Activated T-helper 2 cell treated with anti-CD3 and anti-CD28 coated beads, Interferon-gamma antibody, Interleukin-2, Interleukin-4, amounts not matched to agents 10 μg/mL and 5 μg/mL and 100 μg/mL, durations not matched to agents 14 hours and 24 hours and 36 hours (primary cell): ENCODE data around the gene ITGA2. TPM values are rescaled to one million over a fixed set of nuclear protein-coding genes. Genes with fewer than 3 reads are reported as not detected.

Experiments
- DNase-seq: peaks from one replicate; pipeline ENCODE4 v3.0.0; 2021; ENCODE audit warnings: low spot score
- H3K27ac Mint-ChIP-seq: one replicate; pipeline ENCODE4 v1.8.0; 2021; ENCODE audit warnings: mixed read lengths
- H3K27me3 Mint-ChIP-seq: one replicate; pipeline ENCODE4 v1.8.0; 2021; ENCODE audit warnings: low read depth, mixed read lengths
- H3K36me3 Mint-ChIP-seq: one replicate; pipeline ENCODE4 v1.8.0; 2021; ENCODE audit warnings: low read depth, mixed read lengths
- H3K4me1 Mint-ChIP-seq: one replicate; pipeline ENCODE4 v1.8.0; 2021; ENCODE audit warnings: low read depth, mixed read lengths
- H3K4me3 Mint-ChIP-seq: one replicate; pipeline ENCODE4 v1.8.0; 2021; ENCODE audit warnings: low read depth, mild to moderate bottlenecking, moderate library complexity, mixed read lengths
- H3K9me3 Mint-ChIP-seq: one replicate; pipeline ENCODE4 v1.8.0; 2021; ENCODE audit warnings: mixed read lengths
- intact Hi-C: fragments of 100-400 bp; cut with micrococcal nuclease; formaldehyde crosslinking; loops from one replicate; pipeline ENCODE4 v1.15.1; 2023
- total RNA-seq: library from RNA; stranded (reverse); gene quantifications from 2 replicates; pipeline ENCODE4 v1.2.3, GENCODE V29; 2022

Gene ITGA2
- total RNA-seq, 1 donor from 2014 or later: 1.4 TPM

DNA sequence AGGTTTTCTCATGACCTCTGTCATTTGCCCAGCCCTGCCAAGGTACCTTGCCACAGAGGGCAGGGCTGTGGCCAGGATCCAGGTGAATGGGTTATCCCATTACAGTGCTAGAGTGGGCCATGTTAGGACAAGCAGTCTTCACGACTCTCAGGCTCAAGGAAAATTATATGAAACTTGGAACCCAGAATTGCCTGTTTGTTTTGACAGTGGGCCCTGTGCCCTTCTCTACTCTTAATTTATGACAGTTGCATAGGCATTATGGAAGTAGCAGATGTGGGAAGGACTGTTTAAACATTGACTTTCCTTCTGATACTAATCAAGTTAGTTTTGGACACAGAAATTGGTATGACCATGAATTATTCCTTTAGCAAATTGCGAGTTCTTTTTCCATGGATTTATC is 41.7 kb downstream of the ITGA2 start:
- DNase-seq: no peak
- Mint-ChIP-seq H3K9me3 (no peaks in the 10 kb centered on the region), H3K27me3 (peaks cover 6% of the 10 kb centered on the region), H3K36me3 (peaks cover 11% of the 10 kb centered on the region), H3K27ac (no peak overlapping the region), H3K4me1 (peaks cover 49% of the 10 kb centered on the region), H3K4me3 (no peak overlapping the region)
- intact Hi-C loops: loop anchor here (1.0 to 5.0 kb wide), 5 partner anchors 10 to 59 kb away; partner anchors contain the start of gene ITGA2

DNA sequence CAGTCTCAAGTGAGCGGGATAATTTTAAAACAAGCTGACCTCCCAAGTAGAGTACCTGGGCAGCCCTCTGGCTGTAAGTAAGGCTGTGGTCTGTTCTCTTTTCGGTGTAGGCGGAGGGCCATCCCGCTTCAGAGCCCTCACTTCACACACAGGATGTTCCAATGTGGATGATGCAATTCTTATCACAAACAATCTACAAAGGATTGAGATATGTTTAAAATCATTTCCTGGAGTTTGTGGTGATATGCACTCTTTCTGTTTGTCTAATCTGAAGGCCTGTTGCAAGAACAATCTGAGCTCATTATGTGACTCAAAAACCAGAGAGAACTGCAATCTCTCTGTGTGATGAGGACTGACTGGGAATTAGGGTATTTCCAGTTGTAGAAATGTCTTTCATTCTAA is 42.5 kb downstream of the ITGA2 start:
- Mint-ChIP-seq H3K27me3 (peaks cover 6% of the 10 kb centered on the region), H3K27ac (peak overlapping the region; percentile 56), H3K4me1 (peaks cover 57% of the 10 kb centered on the region), H3K4me3 (no peak overlapping the region), H3K36me3 (peaks cover 11% of the 10 kb centered on the region), H3K9me3 (no peaks in the 10 kb centered on the region)
- intact Hi-C loops: loop anchor here (1.0 to 5.0 kb wide), 5 partner anchors 10 to 59 kb away; partner anchors contain the start of gene ITGA2
- peak; percentile 50 for DNase-seq

DNA sequence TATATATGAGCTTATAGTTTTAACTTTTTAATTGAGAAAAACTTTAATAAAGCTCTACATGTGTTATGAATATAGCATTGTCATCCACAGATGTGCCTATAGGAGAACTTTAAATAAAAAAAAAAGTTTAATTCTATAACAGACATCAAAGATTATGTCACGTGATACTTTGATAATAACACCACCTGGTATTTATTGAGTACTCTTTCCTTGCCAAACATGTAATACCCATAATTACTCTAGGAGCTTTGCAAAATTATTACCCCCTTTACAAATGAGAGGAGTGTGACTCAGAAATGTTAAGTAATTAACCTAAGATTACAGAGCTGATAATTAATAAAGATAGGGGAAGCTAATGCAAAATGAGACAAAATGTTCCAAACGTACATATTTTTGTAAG is 43.0 kb downstream of the ITGA2 start:
- Mint-ChIP-seq H3K9me3 (no peaks in the 10 kb centered on the region), H3K36me3 (peaks cover 11% of the 10 kb centered on the region), H3K4me3 (no peak overlapping the region), H3K27ac (no peak overlapping the region), H3K27me3 (peaks cover 6% of the 10 kb centered on the region), H3K4me1 (peaks cover 59% of the 10 kb centered on the region)
- DNase-seq: no peak
- intact Hi-C loops: loop anchor here (5.0 kb wide), 1 partner anchor 35 kb away; no protein-coding TSS in a partner anchor

DNA sequence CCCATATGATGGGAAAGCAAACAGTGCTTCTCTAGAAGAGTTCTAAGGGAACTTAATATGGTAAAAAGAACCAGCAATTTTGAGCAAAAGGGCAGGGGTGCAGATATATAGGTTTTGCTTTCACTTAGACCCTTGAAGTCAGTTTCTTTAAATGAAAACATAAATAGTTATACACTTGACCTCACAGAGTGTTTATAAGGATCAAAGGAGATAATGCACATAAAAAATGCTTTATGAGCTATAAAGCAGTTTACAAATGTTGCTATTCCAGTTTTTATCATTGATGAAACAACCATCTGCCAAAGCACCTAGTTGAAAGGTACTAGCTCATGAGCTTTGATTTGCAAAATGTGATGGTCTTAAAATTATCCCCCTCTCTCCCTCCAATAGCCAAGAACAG is 45.7 kb downstream of the ITGA2 start:
- intact Hi-C loops: loop anchor here (5.0 kb wide), 1 partner anchor 32 kb away; no protein-coding TSS in a partner anchor
- Mint-ChIP-seq H3K27ac (no peak overlapping the region), H3K27me3 (no peaks in the 10 kb centered on the region), H3K9me3 (no peaks in the 10 kb centered on the region), H3K4me1 (peaks cover 64% of the 10 kb centered on the region), H3K4me3 (no peak overlapping the region), H3K36me3 (peaks cover 12% of the 10 kb centered on the region)
- DNase-seq: no peak

DNA sequence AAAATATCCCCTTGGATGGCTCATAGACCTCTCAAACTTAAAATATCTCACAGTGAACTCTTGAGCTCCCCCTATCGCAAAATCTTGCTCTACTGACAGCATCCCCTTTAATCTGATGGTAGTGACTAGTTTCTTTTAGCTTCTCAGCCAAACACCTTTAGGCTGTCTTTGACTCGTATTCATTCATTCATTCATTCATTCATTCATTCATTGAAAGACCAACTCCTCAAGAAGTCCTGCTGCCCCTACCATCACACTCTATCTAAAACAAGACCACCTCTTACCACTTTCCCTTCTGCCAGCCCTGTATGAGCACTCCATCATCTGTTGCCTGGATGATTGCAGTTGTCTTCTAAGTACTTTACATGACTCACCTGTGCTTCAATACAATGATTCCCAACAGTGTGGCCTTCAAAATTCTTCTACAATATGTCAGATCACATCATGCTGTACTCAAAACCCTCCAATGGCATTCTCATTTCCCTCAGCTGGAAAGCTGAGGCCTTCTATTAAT is 46.8 kb downstream of the ITGA2 start:
- H3K36me3 Mint-ChIP-seq: peaks cover 12% of the 10 kb centered on the region
- no peak overlapping the region for H3K27ac Mint-ChIP-seq
- peaks cover 66% of the 10 kb centered on the region for H3K4me1 Mint-ChIP-seq
- H3K9me3 Mint-ChIP-seq: no peaks in the 10 kb centered on the region
- DNase-seq: no peak
- H3K27me3 Mint-ChIP-seq: no peaks in the 10 kb centered on the region
- no peak overlapping the region for H3K4me3 Mint-ChIP-seq
- intact Hi-C loops: no loop called here

DNA sequence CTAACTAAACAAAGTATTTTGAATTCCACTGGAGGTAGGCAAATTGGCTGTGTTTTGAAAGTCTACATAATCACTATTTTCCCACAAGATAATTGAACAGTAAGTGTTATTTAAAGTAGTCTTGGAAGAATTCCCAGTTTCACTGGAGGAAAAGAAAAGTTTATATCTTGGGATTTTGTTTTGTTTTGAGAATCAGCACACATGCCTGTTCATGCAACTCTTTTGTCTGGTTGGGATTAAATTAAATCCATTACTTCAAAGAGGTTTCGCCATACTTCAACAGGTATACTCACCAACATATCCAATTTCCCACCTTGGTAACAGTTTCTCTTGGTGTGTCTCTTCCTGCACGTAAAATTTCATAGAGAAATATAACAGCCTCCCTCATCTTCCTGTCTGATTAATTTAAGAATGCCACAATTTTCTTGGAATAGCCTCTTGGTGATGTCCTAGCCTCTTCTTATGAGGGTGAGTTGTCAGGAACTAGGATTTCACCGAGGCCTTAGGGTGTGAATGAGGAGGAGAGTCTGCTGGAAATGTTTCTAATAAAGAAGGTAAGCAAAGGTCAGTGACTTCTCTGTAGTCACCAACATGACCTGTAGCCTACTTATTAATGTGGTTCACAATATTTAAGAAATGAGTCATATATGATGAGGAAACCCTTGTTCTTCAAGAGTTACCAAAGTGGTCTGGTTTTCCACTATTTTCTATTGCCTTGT is 48.1 kb downstream of the ITGA2 start:
- intact Hi-C loops: no loop called here
- Mint-ChIP-seq H3K9me3 (no peaks in the 10 kb centered on the region), H3K27ac (no peak overlapping the region), H3K27me3 (no peaks in the 10 kb centered on the region), H3K4me1 (peaks cover 65% of the 10 kb centered on the region), H3K4me3 (no peak overlapping the region), H3K36me3 (peaks cover 12% of the 10 kb centered on the region)
- no peak for DNase-seq

DNA sequence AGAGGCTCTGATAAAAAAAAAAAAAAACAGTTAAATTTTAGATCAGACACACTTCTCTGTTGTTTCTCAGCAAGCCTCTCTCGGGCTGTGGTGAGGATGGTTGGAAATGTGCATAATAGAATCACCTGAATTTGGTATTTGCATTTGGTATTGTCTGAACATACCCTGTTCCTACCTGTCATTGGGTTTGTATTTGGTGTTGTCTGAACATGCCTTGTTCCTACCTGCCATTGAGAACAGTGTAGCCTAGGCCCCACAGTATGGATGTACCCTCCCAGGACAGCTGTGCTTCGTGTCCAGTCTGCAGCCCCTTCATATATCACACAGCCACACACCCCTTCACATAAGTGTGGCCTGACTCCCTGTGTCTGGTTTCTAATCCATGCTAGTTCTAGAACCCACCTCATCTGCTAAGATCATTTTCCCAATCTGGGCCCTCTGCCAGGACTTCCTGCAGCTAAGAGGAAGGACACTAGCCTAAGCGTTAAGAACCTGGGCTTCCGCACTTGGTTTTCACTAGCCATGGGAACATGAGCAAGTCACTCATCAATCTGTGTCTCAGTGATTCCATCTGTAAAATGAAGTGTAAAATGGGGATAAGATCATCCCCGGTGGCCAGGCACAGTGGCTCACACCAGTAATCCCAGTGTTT is 49.2 kb downstream of the ITGA2 start:
- Mint-ChIP-seq H3K27ac (no peak overlapping the region), H3K9me3 (no peaks in the 10 kb centered on the region), H3K36me3 (peaks cover 16% of the 10 kb centered on the region), H3K4me3 (no peak overlapping the region), H3K27me3 (no peaks in the 10 kb centered on the region), H3K4me1 (peaks cover 66% of the 10 kb centered on the region)
- no peak for DNase-seq
- intact Hi-C loops: no loop called here

DNA sequence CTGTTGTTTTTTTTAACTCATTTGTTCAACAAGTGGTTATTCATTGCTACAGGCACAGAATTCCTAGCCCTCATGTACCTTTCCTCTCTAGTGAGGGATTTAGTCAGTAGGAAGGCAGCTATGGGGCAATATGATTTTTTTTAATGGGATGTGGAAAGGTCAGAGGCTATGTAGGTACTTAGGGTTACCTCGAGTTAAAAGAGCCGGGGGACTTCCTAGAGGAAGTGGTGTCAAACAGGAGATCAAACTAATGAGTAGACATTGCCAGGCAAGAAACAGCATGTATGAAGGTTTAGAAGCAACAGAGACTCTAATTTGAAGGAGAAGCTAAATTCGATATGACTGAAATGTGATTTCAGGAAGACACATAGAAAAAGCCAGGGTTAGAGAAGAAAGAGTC is 50.7 kb downstream of the ITGA2 start:
- Mint-ChIP-seq H3K27ac (no peak overlapping the region), H3K27me3 (no peaks in the 10 kb centered on the region), H3K4me3 (no peak overlapping the region), H3K9me3 (no peaks in the 10 kb centered on the region), H3K4me1 (peaks cover 73% of the 10 kb centered on the region), H3K36me3 (peaks cover 23% of the 10 kb centered on the region)
- intact Hi-C loops: loop anchor here (2.0 to 5.0 kb wide), 2 partner anchors 51 to 93 kb away; partner anchors contain the start of gene ITGA2
- DNase-seq: no peak

DNA sequence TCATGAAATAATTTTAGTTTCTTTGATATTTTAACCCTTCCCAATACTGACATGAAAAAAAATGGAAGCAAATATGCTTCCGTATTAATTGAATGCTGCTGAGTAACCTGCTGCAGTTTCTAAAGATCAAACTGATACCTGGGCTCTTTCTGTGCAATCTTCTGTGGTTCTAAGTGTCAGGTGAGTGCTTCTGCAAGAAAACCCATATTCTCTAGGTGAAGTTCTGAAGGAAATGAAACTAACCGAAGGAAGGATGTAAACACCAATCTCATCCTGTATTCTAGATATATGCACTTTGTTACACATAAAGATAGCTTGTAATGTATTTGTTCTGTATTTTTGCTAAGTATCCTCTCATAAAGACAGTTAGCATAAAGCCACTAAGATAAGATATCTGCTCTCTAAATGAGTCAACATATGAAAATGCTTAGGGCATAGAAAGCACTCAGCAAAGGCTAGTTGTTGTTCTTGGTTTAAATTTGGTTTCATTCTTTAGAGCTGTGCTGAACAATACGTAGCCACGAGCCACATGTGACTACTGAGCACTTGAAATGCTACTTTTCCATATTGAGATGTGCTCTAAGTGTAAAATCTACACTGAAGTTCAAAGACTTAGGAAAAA is 52.0 kb downstream of the ITGA2 start:
- peaks cover 73% of the 10 kb centered on the region for H3K4me1 Mint-ChIP-seq
- intact Hi-C loops: loop anchor here (1.0 to 5.0 kb wide), 6 partner anchors 10 to 94 kb away; partner anchors contain the start of gene ITGA2
- peak overlapping the region; percentile 24 for H3K27ac Mint-ChIP-seq
- H3K9me3 Mint-ChIP-seq: no peaks in the 10 kb centered on the region
- H3K4me3 Mint-ChIP-seq: peak overlapping the region; percentile 15
- H3K36me3 Mint-ChIP-seq: peaks cover 23% of the 10 kb centered on the region
- DNase-seq: peak; percentile 36
- no peaks in the 10 kb centered on the region for H3K27me3 Mint-ChIP-seq

DNA sequence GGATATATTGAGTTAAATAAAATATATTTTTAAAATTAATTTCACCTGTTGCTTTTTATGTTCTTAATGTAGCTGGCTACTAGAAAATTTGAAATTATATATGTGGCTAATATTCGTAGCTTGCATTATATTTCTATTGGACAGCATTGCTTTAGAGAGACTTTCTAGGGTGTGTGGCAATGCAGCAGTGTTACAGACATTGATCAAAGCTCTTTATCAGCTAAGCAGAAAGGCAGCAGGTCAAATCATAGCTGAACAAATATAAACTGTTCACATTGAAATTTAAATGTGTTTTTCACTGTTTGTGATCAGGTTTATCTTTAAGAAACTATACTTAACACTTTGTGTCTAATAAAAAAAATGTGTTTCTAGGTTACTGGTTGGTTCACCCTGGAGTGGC is 52.6 kb downstream of the ITGA2 start:
- intact Hi-C loops: loop anchor here (1.0 to 5.0 kb wide), 6 partner anchors 10 to 94 kb away; partner anchors contain the start of gene ITGA2
- Mint-ChIP-seq H3K36me3 (peaks cover 28% of the 10 kb centered on the region), H3K4me3 (no peak overlapping the region), H3K9me3 (no peaks in the 10 kb centered on the region), H3K4me1 (peaks cover 71% of the 10 kb centered on the region), H3K27ac (no peak overlapping the region), H3K27me3 (peaks cover 4% of the 10 kb centered on the region)
- DNase-seq: no peak

DNA sequence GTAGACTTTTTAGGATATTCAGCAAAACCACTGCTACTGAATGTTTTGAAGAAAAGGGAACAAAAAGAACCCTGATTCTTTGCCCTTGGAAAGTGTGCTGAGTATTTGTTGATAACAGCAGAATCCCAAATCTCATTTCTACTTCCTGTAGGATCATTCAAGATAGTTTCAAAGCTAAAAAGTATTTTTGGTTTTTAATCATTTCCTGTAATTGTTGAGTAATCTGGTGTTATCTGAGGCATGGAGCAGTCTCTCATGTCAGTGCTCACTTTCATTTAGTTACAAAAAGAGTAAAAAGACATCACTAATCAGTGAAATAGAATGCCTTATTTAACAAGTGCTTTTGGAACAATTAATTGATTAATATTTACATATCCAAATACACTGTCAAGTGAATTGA is 56.1 kb downstream of the ITGA2 start:
- Mint-ChIP-seq H3K4me1 (peaks cover 51% of the 10 kb centered on the region), H3K4me3 (no peak overlapping the region)
- intact Hi-C loops: loop anchor here (1.0 kb wide), 1 partner anchor 24 kb away; no protein-coding TSS in a partner anchor

DNA sequence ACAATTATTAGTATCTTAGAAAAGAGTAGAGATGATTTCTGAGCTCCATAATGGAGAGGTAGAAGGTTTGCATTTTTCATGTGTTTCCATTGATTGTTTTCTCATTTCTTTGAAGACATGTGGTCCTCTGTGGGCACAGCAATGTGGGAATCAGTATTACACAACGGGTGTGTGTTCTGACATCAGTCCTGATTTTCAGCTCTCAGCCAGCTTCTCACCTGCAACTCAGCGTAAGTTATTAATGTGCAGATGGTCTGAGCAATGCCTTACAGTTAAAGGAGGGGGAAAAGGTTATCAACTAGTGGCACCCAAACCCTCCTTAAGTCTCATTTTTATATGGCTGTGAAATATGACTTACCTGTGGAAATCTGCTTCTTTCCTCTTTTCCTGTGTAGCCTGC is 59.1 kb downstream of the ITGA2 start:
- no peak for DNase-seq
- Mint-ChIP-seq H3K9me3 (no peaks in the 10 kb centered on the region), H3K4me3 (no peak overlapping the region)

More for the DNA sequence above, 56.1 kb downstream of the ITGA2 start:
- H3K9me3 Mint-ChIP-seq: no peaks in the 10 kb centered on the region
- no peak overlapping the region for H3K27ac Mint-ChIP-seq
- peaks cover 32% of the 10 kb centered on the region for H3K36me3 Mint-ChIP-seq
- peaks cover 8% of the 10 kb centered on the region for H3K27me3 Mint-ChIP-seq
- DNase-seq: no peak

More for the DNA sequence above, 59.1 kb downstream of the ITGA2 start:
- intact Hi-C loops: no loop called here
- Mint-ChIP-seq H3K36me3 (peaks cover 34% of the 10 kb centered on the region), H3K27ac (no peak overlapping the region), H3K27me3 (peaks cover 13% of the 10 kb centered on the region), H3K4me1 (peaks cover 27% of the 10 kb centered on the region)
